PC-3 (cell line): ENCODE results near the gene LEKR1. TPM values are rescaled to one million over a fixed set of nuclear protein-coding genes. Genes with fewer than 3 reads are reported as not detected.

Source experiments
- ATAC-seq: fragments of 200-7000 bp; cut with Tn5 transposase; 2 replicates; pipeline ENCODE4 v1.9.1; 2020; ENCODE audit warnings: mild to moderate bottlenecking, moderate library complexity
- BruUV-seq: library from RNA; stranded (reverse); fragments of 400-500 nt; replicated peaks from 2 replicates; lab custom pipeline; 2021; lab: Mats Ljungman, UMichigan
- CTCF ChIA-PET: fragments of 300-600 bp; sonication (Branson Sonifier 250); formaldehyde crosslinking; loops from one replicate; lab custom pipeline; 2022; ENCODE audit warnings: antibody characterized with exemption; lab: Charles Lee
- POLR2A ChIA-PET: fragments of 300-600 bp; sonication (Branson Sonifier 250); formaldehyde crosslinking; loops from one replicate; lab custom pipeline; 2022; ENCODE audit warnings: antibody characterized with exemption; ENCODE audit not compliant: unreplicated experiment; lab: Charles Lee
- DNase-seq: peaks from one replicate; pipeline ENCODE4 v3.0.0-alpha.2; 2015
- H2AFZ ChIP-seq: fragments of 300-600 bp; sonication (generic); 2 replicates; pipeline ENCODE4 v1.6.0; 2016; ENCODE audit warnings: antibody characterized with exemption, low read length
- H3F3A ChIP-seq: fragments of 300-600 bp; sonication (generic); one replicate; pipeline ENCODE4 v1.6.0; 2017; ENCODE audit warnings: antibody characterized with exemption, low read length, control low read depth, mild to moderate bottlenecking; ENCODE audit not compliant: unreplicated experiment
- H3K27ac ChIP-seq: fragments of 300-600 bp; sonication (generic); 2 replicates; pipeline ENCODE4 v1.5.1; 2016; ENCODE audit warnings: mild to moderate bottlenecking, low read length
- H3K27me3 ChIP-seq: fragments of 300-600 bp; sonication (generic); 2 replicates; pipeline ENCODE4 v1.6.1; 2016; ENCODE audit warnings: low read length, mixed read lengths
- H3K36me3 ChIP-seq: fragments of 300-600 bp; sonication (generic); 2 replicates; pipeline ENCODE4 v1.6.1; 2016; ENCODE audit warnings: low read depth, mixed run types, low read length, mixed read lengths
- H3K4me1 ChIP-seq: fragments of 300-600 bp; sonication (generic); 2 replicates; pipeline ENCODE4 v1.5.1; 2016; ENCODE audit warnings: low read length; ENCODE audit not compliant: insufficient read depth
- H3K4me2 ChIP-seq: fragments of 300-600 bp; sonication (generic); 2 replicates; pipeline ENCODE4 v1.6.0; 2016; ENCODE audit warnings: low read length
- H3K4me3 ChIP-seq: fragments of 300-600 bp; sonication (generic); 2 replicates; pipeline ENCODE4 v1.5.1; 2016; ENCODE audit warnings: mild to moderate bottlenecking, low read length, mixed read lengths
- H3K79me2 ChIP-seq: fragments of 300-600 bp; sonication (generic); 2 replicates; pipeline ENCODE4 v1.6.1; 2017; ENCODE audit warnings: low read length, mixed read lengths
- H3K9ac ChIP-seq: fragments of 300-600 bp; sonication (generic); 2 replicates; pipeline ENCODE4 v1.6.0; 2016; ENCODE audit warnings: mild to moderate bottlenecking, low read length
- H3K9me2 ChIP-seq: fragments of 300-600 bp; sonication (generic); replicated peaks from 2 replicates; pipeline ENCODE4 v1.6.1; 2016; ENCODE audit warnings: mixed run types, low read length, mixed read lengths
- H3K9me3 ChIP-seq: fragments of 300-600 bp; sonication (generic); 2 replicates; pipeline ENCODE4 v1.6.1; 2016; ENCODE audit warnings: low read length, mixed read lengths
- H4K20me1 ChIP-seq: fragments of 300-600 bp; sonication (generic); 2 replicates; pipeline ENCODE4 v1.6.1; 2016; ENCODE audit warnings: low read length, mixed read lengths
- CTCF ChIP-seq: fragments of 300-600 bp; sonication (generic); conservative IDR thresholded peaks from 2 replicates; pipeline ENCODE4 v1.5.1; 2017; ENCODE audit warnings: antibody characterized with exemption, low read depth, mild to moderate bottlenecking, low read length
- EZH2 ChIP-seq: fragments of 300-600 bp; sonication (generic); IDR thresholded peaks from one replicate; pipeline ENCODE4 v1.6.1; 2017; ENCODE audit warnings: antibody characterized with exemption, mild to moderate bottlenecking, low read length; ENCODE audit not compliant: unreplicated experiment
- EZH2phosphoT487 ChIP-seq: fragments of 300-600 bp; sonication (generic); IDR thresholded peaks from 2 replicates; pipeline ENCODE4 v1.6.1; 2018; ENCODE audit warnings: mild to moderate bottlenecking, antibody characterized with exemption, low read length, borderline replicate concordance
- intact Hi-C: fragments of 100-400 bp; cut with micrococcal nuclease; formaldehyde crosslinking; loops from 2 replicates; pipeline ENCODE4 v1.9.0; 2023
- total RNA-seq: library from RNA; depleted of rRNA; stranded (reverse); fragments of >200 nt; gene quantifications from 2 replicates; pipeline ENCODE4 v1.2.3, GENCODE V29; 2014

The LEKR1 gene
- total RNA-seq, 1 experiment from 2014 or later = 0.15 TPM

- intact Hi-C loops = no loop called here
- no peaks in the 10 kb centered on the region for H3K9me2 ChIP-seq
- no peak overlapping the region for H2AFZ ChIP-seq
- no peaks in the 10 kb centered on the region for H3K79me2 ChIP-seq
- H3K9me3 ChIP-seq = no peaks in the 10 kb centered on the region
- H3K4me3 ChIP-seq = no peak overlapping the region
- no peaks in the 10 kb centered on the region for H3K27me3 ChIP-seq
- no peak for TF ChIP-seq EZH2phosphoT487
- TF ChIP-seq CTCF = 0 out of 2 replicates have a peak, but pooled peaks have one; percentile 24
- ATAC-seq (no peak), DNase-seq (no peak)
- no peak overlapping the region for H3K4me2 ChIP-seq
- peaks cover 29% of the 10 kb centered on the region for H3K4me1 ChIP-seq
- H3K36me3 ChIP-seq = no peaks in the 10 kb centered on the region
- POLR2A ChIA-PET = no interaction called here
- H3K27ac ChIP-seq = no peak overlapping the region
- H3F3A ChIP-seq = peaks cover 4% of the 10 kb centered on the region
- CTCF ChIA-PET = no interaction called here
- BruUV-seq = no TSS peak
- no peak overlapping the region for H3K9ac ChIP-seq
- no peaks in the 10 kb centered on the region for H4K20me1 ChIP-seq
Measured at GRCh38 chr3:157077565-157077991, 251.4 kb downstream of the LEKR1 start.

GRCh38 chr3:157078131-157078810, 252.1 kb downstream of the LEKR1 start:
- intact Hi-C loops = no loop called here
- H3K27ac ChIP-seq = no peak overlapping the region
- ChIA-PET CTCF (no interaction called here), POLR2A (interaction anchor here (0.7 kb wide), 1 partner anchor 215 kb away, joined by 4 read pairs; no protein-coding TSS in a partner anchor)
- no peaks in the 10 kb centered on the region for H3K9me2 ChIP-seq
- H2AFZ ChIP-seq = no peak overlapping the region
- peaks cover 4% of the 10 kb centered on the region for H3F3A ChIP-seq
- no peaks in the 10 kb centered on the region for H4K20me1 ChIP-seq
- ATAC-seq (no peak), DNase-seq (peak; percentile 20)
- H3K27me3 ChIP-seq = no peaks in the 10 kb centered on the region
- H3K79me2 ChIP-seq = no peaks in the 10 kb centered on the region
- peaks cover 36% of the 10 kb centered on the region for H3K4me1 ChIP-seq
- BruUV-seq = no TSS peak
- no peak overlapping the region for H3K4me2 ChIP-seq
- no peak overlapping the region for H3K4me3 ChIP-seq
- no peaks in the 10 kb centered on the region for H3K36me3 ChIP-seq
- TF ChIP-seq EZH2phosphoT487 (no peak), CTCF (no peak), EZH2 (no peak)
- H3K9ac ChIP-seq = no peak overlapping the region
- H3K9me3 ChIP-seq = no peaks in the 10 kb centered on the region

GRCh38 chr3:157078811-157079185, 252.6 kb downstream of the LEKR1 start:
- ChIA-PET POLR2A (interaction anchor here (0.5 to 0.7 kb wide), 2 partner anchors 65 to 216 kb away, joined by 3 to 4 read pairs; no protein-coding TSS in a partner anchor), CTCF (no interaction called here)
- DNase-seq (no peak), ATAC-seq (no peak)
- TF ChIP-seq EZH2phosphoT487 (no peak), CTCF (no peak), EZH2 (no peak)
- Histone ChIP-seq H4K20me1 (no peaks in the 10 kb centered on the region), H3K4me2 (no peak overlapping the region), H3K27me3 (no peaks in the 10 kb centered on the region), H3K9ac (no peak overlapping the region), H3K9me2 (no peaks in the 10 kb centered on the region), H2AFZ (no peak overlapping the region), H3K79me2 (no peaks in the 10 kb centered on the region), H3K36me3 (no peaks in the 10 kb centered on the region), H3K9me3 (no peaks in the 10 kb centered on the region), H3K4me1 (peaks cover 41% of the 10 kb centered on the region), H3K4me3 (no peak overlapping the region), H3K27ac (no peak overlapping the region), H3F3A (peaks cover 4% of the 10 kb centered on the region)
- BruUV-seq = no TSS peak
- intact Hi-C loops = no loop called here
